HG03095 (cell line): ENCODE measurements around the gene CADM1.
"Not testable (repeated sequence)": the region's sequence is repeated elsewhere in the genome, so short reads cannot be mapped to it uniquely, and the experiment has no call there.

Experiments used
- ATAC-seq: cut with Tn5 transposase; IDR thresholded peaks from one replicate; pipeline ENCODE4 v1.9.1; 2021; ENCODE audit warnings: moderate library complexity; ENCODE audit not compliant: unreplicated experiment

Gene CADM1

GRCh38 chr11:115481528-115481927 lies 22.7 kb downstream of the CADM1 start:
- no peak for ATAC-seq

- no peak for ATAC-seq
These were observed 23.6 kb downstream of the CADM1 start for GRCh38 chr11:115480611-115481010.

- ATAC-seq = no peak
These were observed 26.8 kb downstream of the CADM1 start for GRCh38 chr11:115477410-115477809.

GRCh38 chr11:115476463-115477286 lies 27.5 kb downstream of the CADM1 start:
- no peak for ATAC-seq

GRCh38 chr11:115475564-115475963 lies 28.7 kb downstream of the CADM1 start:
- ATAC-seq = no peak

GRCh38 chr11:115474306-115474705 lies 29.9 kb downstream of the CADM1 start:
- ATAC-seq = not testable (repeated sequence)

GRCh38 chr11:115473167-115473566 lies 31.0 kb downstream of the CADM1 start:
- no peak for ATAC-seq

GRCh38 chr11:115471367-115471766 lies 32.8 kb downstream of the CADM1 start:
- peak; percentile 75 for ATAC-seq

GRCh38 chr11:115470928-115471327 lies 33.3 kb downstream of the CADM1 start:
- ATAC-seq = no peak

GRCh38 chr11:115469361-115469760 lies 34.9 kb downstream of the CADM1 start:
- no peak for ATAC-seq

- no peak for ATAC-seq
These were observed 38.1 kb downstream of the CADM1 start for GRCh38 chr11:115466122-115466521.

- no peak for ATAC-seq
These were observed 39.9 kb downstream of the CADM1 start for GRCh38 chr11:115464269-115464668.

- no peak for ATAC-seq
These were observed 40.6 kb downstream of the CADM1 start for GRCh38 chr11:115463606-115464005.

- ATAC-seq = no peak
These were observed 41.5 kb downstream of the CADM1 start for GRCh38 chr11:115462757-115463156.

- ATAC-seq = no peak
These were observed 42.1 kb downstream of the CADM1 start for GRCh38 chr11:115462004-115462541.

- ATAC-seq = no peak
These were observed 43.7 kb downstream of the CADM1 start for GRCh38 chr11:115460512-115460911.

GRCh38 chr11:115459563-115459962 lies 44.7 kb downstream of the CADM1 start:
- ATAC-seq = no peak

GRCh38 chr11:115458877-115459276 lies 45.3 kb downstream of the CADM1 start:
- ATAC-seq = no peak

- ATAC-seq = no peak
These were observed 48.2 kb downstream of the CADM1 start for GRCh38 chr11:115456019-115456418.

GRCh38 chr11:115455613-115456012 lies 48.6 kb downstream of the CADM1 start:
- no peak for ATAC-seq

- no peak for ATAC-seq
These were observed 49.7 kb downstream of the CADM1 start for GRCh38 chr11:115454525-115454924.

GRCh38 chr11:115453693-115454490 lies 50.3 kb downstream of the CADM1 start:
- ATAC-seq = no peak
